Loucy (cell line): ENCODE data around the gene SYCP2.

ENCODE experiments used
- EZH2phosphoT487 ChIP-seq: fragments of 200-600 bp; IDR thresholded peaks from 2 replicates; pipeline ENCODE4 v1.6.1; 2018; ENCODE audit warnings: antibody characterized with exemption, mild to moderate bottlenecking, moderate library complexity, borderline replicate concordance
- TF ChIP-seq, protein P1 (sequence below): fragments of 200-600 bp; sonication (generic); conservative IDR thresholded peaks from 2 replicates; pipeline ENCODE4 v1.5.1; 2014; ENCODE audit warnings: mild to moderate bottlenecking, antibody characterized with exemption, low read length

- TF ChIP-seq, protein P1, sequence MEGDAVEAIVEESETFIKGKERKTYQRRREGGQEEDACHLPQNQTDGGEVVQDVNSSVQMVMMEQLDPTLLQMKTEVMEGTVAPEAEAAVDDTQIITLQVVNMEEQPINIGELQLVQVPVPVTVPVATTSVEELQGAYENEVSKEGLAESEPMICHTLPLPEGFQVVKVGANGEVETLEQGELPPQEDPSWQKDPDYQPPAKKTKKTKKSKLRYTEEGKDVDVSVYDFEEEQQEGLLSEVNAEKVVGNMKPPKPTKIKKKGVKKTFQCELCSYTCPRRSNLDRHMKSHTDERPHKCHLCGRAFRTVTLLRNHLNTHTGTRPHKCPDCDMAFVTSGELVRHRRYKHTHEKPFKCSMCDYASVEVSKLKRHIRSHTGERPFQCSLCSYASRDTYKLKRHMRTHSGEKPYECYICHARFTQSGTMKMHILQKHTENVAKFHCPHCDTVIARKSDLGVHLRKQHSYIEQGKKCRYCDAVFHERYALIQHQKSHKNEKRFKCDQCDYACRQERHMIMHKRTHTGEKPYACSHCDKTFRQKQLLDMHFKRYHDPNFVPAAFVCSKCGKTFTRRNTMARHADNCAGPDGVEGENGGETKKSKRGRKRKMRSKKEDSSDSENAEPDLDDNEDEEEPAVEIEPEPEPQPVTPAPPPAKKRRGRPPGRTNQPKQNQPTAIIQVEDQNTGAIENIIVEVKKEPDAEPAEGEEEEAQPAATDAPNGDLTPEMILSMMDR, result no peak
- no peak for TF ChIP-seq EZH2phosphoT487
These were observed 70.4 kb downstream of the SYCP2 start for GRCh38 chr20:59863058-59863457.
